ENCODE data around the gene ARSK.

The ARSK gene

GRCh38 chr5:95564450-95564849, 9.5 kb downstream of the ARSK start:
- no peak for DNase-seq (ENCODE audit: low read depth)

- DNase-seq (ENCODE audit: low read depth) = no peak
Measured at GRCh38 chr5:95565280-95565920, 10.5 kb downstream of the ARSK start.

GRCh38 chr5:95572016-95572415, 17.1 kb downstream of the ARSK start:
- no peak for DNase-seq (ENCODE audit: low read depth)

GRCh38 chr5:95581576-95581975, 26.7 kb downstream of the ARSK start:
- DNase-seq (ENCODE audit: low read depth) = no peak

- no peak for DNase-seq (ENCODE audit: low read depth)
Measured at GRCh38 chr5:95583992-95584391, 29.1 kb downstream of the ARSK start.

- DNase-seq (ENCODE audit: low read depth) = no peak
Measured at GRCh38 chr5:95590880-95591279, 36.0 kb downstream of the ARSK start.

GRCh38 chr5:95591490-95591901, 36.6 kb downstream of the ARSK start:
- peak; percentile 84 for DNase-seq (ENCODE audit: low read depth)

GRCh38 chr5:95595289-95595931, 40.5 kb downstream of the ARSK start:
- no peak for DNase-seq (ENCODE audit: low read depth)

GRCh38 chr5:95599252-95599651, 44.4 kb downstream of the ARSK start:
- no peak for DNase-seq (ENCODE audit: low read depth)

GRCh38 chr5:95600557-95600956, 45.7 kb downstream of the ARSK start:
- DNase-seq (ENCODE audit: low read depth) = no peak

- no peak for DNase-seq (ENCODE audit: low read depth)
Measured at GRCh38 chr5:95605786-95606185, 50.9 kb downstream of the ARSK start.

- no peak for DNase-seq (ENCODE audit: low read depth)
Measured at GRCh38 chr5:95606419-95606818, 51.5 kb downstream of the ARSK start.

GRCh38 chr5:95609711-95610110, 54.8 kb downstream of the ARSK start:
- no peak for DNase-seq (ENCODE audit: low read depth)

GRCh38 chr5:95610546-95610945, 55.6 kb downstream of the ARSK start:
- DNase-seq (ENCODE audit: low read depth) = no peak

- DNase-seq (ENCODE audit: low read depth) = no peak
Measured at GRCh38 chr5:95611396-95611795, 56.5 kb downstream of the ARSK start.

GRCh38 chr5:95613514-95613913, 58.6 kb downstream of the ARSK start:
- DNase-seq (ENCODE audit: low read depth) = no peak

- no peak for DNase-seq (ENCODE audit: low read depth)
Measured at GRCh38 chr5:95615164-95615467, 60.2 kb downstream of the ARSK start.

GRCh38 chr5:95617057-95617456, 62.2 kb downstream of the ARSK start:
- DNase-seq (ENCODE audit: low read depth) = no peak

- DNase-seq (ENCODE audit: low read depth) = no peak
Measured at GRCh38 chr5:95619096-95619495, 64.2 kb downstream of the ARSK start.

GRCh38 chr5:95619514-95620029, 64.7 kb downstream of the ARSK start:
- no peak for DNase-seq (ENCODE audit: low read depth)

GRCh38 chr5:95620030-95620869, 65.3 kb downstream of the ARSK start, which contains the start of gene GPR150:
Gene GPR150, plus strand, starts transcription at chr5:95620087. Its CDS starts 189 bp downstream, at chr5:95620276.
- DNase-seq (ENCODE audit: low read depth) = no peak

- no peak for DNase-seq (ENCODE audit: low read depth)
Measured at GRCh38 chr5:95620870-95621838, 66.3 kb downstream of the ARSK start.

All from HS-5 (cell line).